K562 (cell line): ENCODE results near the gene ATL1. TPM values are rescaled to one million over a fixed set of nuclear protein-coding genes. Genes with fewer than 3 reads are reported as not detected.

Source experiments
- ATAC-seq: fragments of 200-7000 bp; cut with Tn5 transposase; 3 replicates; pipeline ENCODE4 v1.9.1; 2020; ENCODE audit warnings: moderate library complexity
- BruUV-seq: library from RNA; stranded (reverse); fragments of 400-500 nt; replicated peaks from 2 replicates; lab custom pipeline; 2021; lab: Mats Ljungman, UMichigan
- CTCF ChIA-PET: fragments of 300-600 bp; formaldehyde crosslinking; extraction: SDS; loops from one replicate; lab custom pipeline; 2021; ENCODE audit warnings: low intra/inter-chr PET ratio; lab: Yijun Ruan, JAX
- POLR2A ChIA-PET: fragments of 300-600, 350-650 bp; sonication (Branson Sonifier 250); formaldehyde crosslinking; extraction: SDS; loops from one replicate; lab custom pipeline; 2021; ENCODE audit warnings: antibody characterized with exemption, inconsistent platforms; lab: Yijun Ruan, JAX
- DNase-seq, 4 experiments: peaks; one replicate each; pipeline versions ENCODE4 v3.0.0 to v3.0.0-alpha.2; 2011 to 2018; ENCODE audit warnings: low spot score in 3 of 4, mixed read lengths in 3 of 4; ENCODE audit errors: extremely low read depth in 1 of 4
- FAIRE-seq: peaks from 2 replicates; lab custom pipeline; 2011; peaks lifted over from hg19 to GRCh38; lab: Jason Lieb, UNC
- H2AFZ ChIP-seq: 2 replicates; pipeline ENCODE4 v1.6.0; 2011; ENCODE audit warnings: low read depth, low read length, control low read depth, inconsistent platforms
- H3K27ac ChIP-seq: fragments of 200-600 bp; 3 replicates; pipeline ENCODE4 v1.8.0; 2011; ENCODE audit warnings: low read depth, mild to moderate bottlenecking, control low read depth, inconsistent platforms, low read length, moderate library complexity, mixed read lengths; ENCODE audit errors: extremely low read depth
- H3K27me3 ChIP-seq, 2 experiments: fragments of 300-600 bp in 1 of 2; 2 replicates in 1 of 2; 3 replicates in 1 of 2; pipeline versions ENCODE4 v1.6.0 to v1.8.0; 2011; ENCODE audit warnings: inconsistent platforms in 2 of 2, low read length in 2 of 2, mild to moderate bottlenecking in 1 of 2, mixed read lengths in 1 of 2, moderate library complexity in 1 of 2; ENCODE audit not compliant: control insufficient read depth in 2 of 2, insufficient read depth in 2 of 2
- H3K36me3 ChIP-seq: fragments of 300-600 bp; 3 replicates; pipeline ENCODE4 v1.8.0; 2011; ENCODE audit warnings: mild to moderate bottlenecking, low read length, inconsistent platforms; ENCODE audit not compliant: control insufficient read depth, insufficient read depth
- H3K4me1 ChIP-seq, 2 experiments: fragments of 200-600 bp in 1 of 2; replicated peaks in 1 of 2; 2 replicates in 1 of 2; 3 replicates in 1 of 2; pipeline versions ENCODE4 v1.5.1 to v1.8.0; 2011; ENCODE audit warnings: inconsistent platforms in 2 of 2, low read length in 2 of 2, mild to moderate bottlenecking in 1 of 2, mixed read lengths in 1 of 2, moderate library complexity in 1 of 2; ENCODE audit not compliant: control insufficient read depth in 2 of 2, insufficient read depth in 2 of 2
- H3K4me2 ChIP-seq: 2 replicates; pipeline ENCODE4 v1.6.1; 2011; ENCODE audit warnings: low read length, control low read depth, inconsistent platforms, mixed read lengths; ENCODE audit not compliant: insufficient read depth
- H3K4me3 ChIP-seq: fragments of 200-600 bp; sonication (generic), shearing (Covaris generic); 2 replicates; pipeline ENCODE4 v1.5.1; 2016; ENCODE audit warnings: control low read depth, inconsistent platforms
- H3K79me2 ChIP-seq: fragments of 200-600 bp; 3 replicates; pipeline ENCODE4 v1.8.0; 2011; ENCODE audit warnings: low read length, inconsistent platforms; ENCODE audit not compliant: control insufficient read depth, insufficient read depth
- H3K9ac ChIP-seq, 2 experiments: 2 replicates each; pipeline versions ENCODE4 v1.6.0 to v1.6.1; 2011; ENCODE audit warnings: low read depth in 2 of 2, low read length in 2 of 2, control low read depth in 1 of 2, inconsistent platforms in 1 of 2, mild to moderate bottlenecking in 1 of 2, mixed read lengths in 1 of 2; ENCODE audit not compliant: insufficient read depth in 1 of 2
- H3K9me1 ChIP-seq: one replicate; pipeline ENCODE4 v1.6.0; 2011; ENCODE audit warnings: inconsistent platforms, mild to moderate bottlenecking, low read length, moderate library complexity; ENCODE audit not compliant: control insufficient read depth, insufficient read depth
- H3K9me3 ChIP-seq: replicated peaks from 2 replicates; pipeline ENCODE4 v1.5.1; 2011; ENCODE audit warnings: low read depth, low read length, inconsistent platforms; ENCODE audit not compliant: control insufficient read depth, insufficient read depth
- H4K20me1 ChIP-seq: replicated peaks from 2 replicates; pipeline ENCODE4 v1.6.1; 2011; ENCODE audit warnings: low read length, inconsistent platforms, mixed read lengths; ENCODE audit not compliant: control insufficient read depth, insufficient read depth
- GATAD2A ChIP-seq: fragments of 450-650 bp; IDR thresholded peaks from 2 replicates; pipeline ENCODE4 v1.6.1; 2017
- MECOM ChIP-seq: fragments of 250-450 bp; sonication (Bioruptor Pico); IDR thresholded peaks from 2 replicates; pipeline ENCODE4 v1.8.0; 2022; ENCODE audit warnings: inconsistent platforms
- RBFOX2 ChIP-seq: fragments of 200-400 bp; formaldehyde crosslinking; IDR thresholded peaks from 2 replicates; pipeline ENCODE4 v1.6.1; 2017; ENCODE audit warnings: low read depth, mild to moderate bottlenecking, low read length, moderate library complexity
- WGBS: fragments of 100-300 bp; shearing (Covaris generic); methylation state at CpG from one replicate; pipeline ENCODE4 v1.1.6; 2016; ENCODE audit warnings: low coverage, mixed read lengths; ENCODE audit not compliant: insufficient coverage; ENCODE audit errors: missing lambda C conversion rate; 5-methylcytosine and 5-hydroxymethylcytosine counted together
- in situ Hi-C: fragments of 300-500 bp; cut with MboI; formaldehyde crosslinking; loops from 4 replicates; pipeline ENCODE4 v1.15.0; 2018; ENCODE audit warnings: inconsistent platforms, mixed read lengths
- intact Hi-C: fragments of 100-400 bp; cut with micrococcal nuclease; formaldehyde crosslinking; loops from 2 replicates; pipeline ENCODE4 v1.14.2; 2022
- polyA plus RNA-seq, 8 experiments: library from polyadenylated mRNA; depleted of rRNA in 4 of 8; stranded (reverse) in 5 of 8; unstranded in 3 of 8; fragments of >200 nt; fragmentation: Nextera tagmentation in 2 of 8; fragmentation: Illumina TruSeq in 1 of 8; extraction: Ambion mirVana in 2 of 8; extraction: Trizol in 1 of 8; gene quantifications; 2 replicates each; pipeline versions ENCODE4 v1.2.1 to v1.2.3, GENCODE V29; 2011 to 2014; ENCODE audit warnings: inconsistent platforms in 1 of 8, missing spikeins in 1 of 8
- total RNA-seq, 7 experiments: library from RNA; depleted of rRNA in 6 of 7; stranded (reverse); fragments of >200 nt in 6 of 7; fragmentation: Illumina TruSeq in 2 of 7; extraction: Trizol in 2 of 7; gene quantifications; 2 replicates each; pipeline versions ENCODE4 v1.2.1 to v1.2.3, GENCODE V29; 2011 to 2021; ENCODE audit warnings: low replicate concordance in 1 of 7

Gene ATL1
- total and polyA plus RNA-seq, 9 of the 15 experiments (the other 6 are each of a cell fraction or from before 2014, with no cell fraction given): 0.04 to 0.16 (median 0.07) TPM; not detected in 4

DNA sequence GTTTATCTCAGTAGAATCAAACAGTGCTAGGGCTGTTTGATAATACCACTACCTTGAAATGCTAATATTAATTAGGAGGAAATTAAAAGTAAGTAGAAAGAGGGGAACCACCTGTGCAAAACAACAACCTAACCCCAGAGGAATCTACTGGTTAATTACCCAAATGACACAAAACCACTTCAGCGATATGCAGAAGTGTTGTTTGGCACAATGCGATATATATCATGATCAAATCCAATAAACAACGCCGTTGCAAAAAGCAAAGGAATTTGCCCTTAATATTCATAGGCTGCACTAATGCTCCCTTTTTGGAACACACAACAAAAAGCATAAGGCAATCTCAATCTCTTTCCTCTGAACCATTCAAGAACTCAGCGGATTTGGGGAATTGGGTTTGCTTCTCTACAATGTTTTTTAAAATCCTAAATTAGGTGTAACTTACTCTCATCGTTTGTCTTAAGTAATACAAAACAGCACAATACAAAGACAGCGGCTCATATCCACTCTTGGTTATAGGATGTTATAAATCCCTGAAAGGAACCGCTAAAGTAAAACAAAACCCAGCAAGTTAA, 29.1 kb upstream of the ATL1 start:
- FAIRE-seq: no peak
- CTCF ChIA-PET: no interaction called here

More for the DNA sequence above, 29.1 kb upstream of the ATL1 start:
- no peak for ATAC-seq
- no peaks in the 10 kb centered on the region for H3K9me3 ChIP-seq
- peaks cover 12 to 14% of the 10 kb centered on the region in 2 experiments; a peak in 4 of 5 replicates for H3K4me1 ChIP-seq
- H3K9me1 ChIP-seq: no peaks in the 10 kb centered on the region
- no peak overlapping the region for H3K27ac ChIP-seq
- in situ Hi-C loops (loop anchor here (25.0 kb wide), 1 partner anchor 669 kb away; the partner anchor contains the start of gene NEMF), intact Hi-C loops (loop anchor here (5.0 to 10.0 kb wide), 3 partner anchors 134 to 666 kb away; partner anchors contain the start of genes CDKL1 and VCPKMT)
- DNase-seq: no peak
- H3K4me2 ChIP-seq: peak overlapping the region; percentile 77
- H3K36me3 ChIP-seq: peaks cover 16% of the 10 kb centered on the region; the same call in 2 of the 3 replicates
- WGBS: 4% methylated on average over 8 of the region's 8 CpGs
- H2AFZ ChIP-seq: no peak overlapping the region
- H3K4me3 ChIP-seq: peak overlapping the region; percentile 66
- H3K9ac ChIP-seq: peak overlapping the region in 1 of 2 experiments; percentile 73; a peak in 2 of 4 replicates
- TF ChIP-seq RBFOX2 (peak; percentile 32; the same call in 1 of the 2 replicates), MECOM (CRISPR knock-in tag) (no peak), GATAD2A (no peak)
- H3K27me3 ChIP-seq: no peaks in the 10 kb centered on the region
- no TSS peak for BruUV-seq
- peaks cover 61% of the 10 kb centered on the region for H3K79me2 ChIP-seq
- H4K20me1 ChIP-seq: 0 out of 2 replicates have a peak, but pooled peaks cover 7% of the 10 kb centered on the region
- POLR2A ChIA-PET: no interaction called here
